SU-DHL-6 (cell line): ENCODE data around the gene LNX1.

ENCODE experiments used
- H2AFZ ChIP-seq: fragments of 200-600 bp; sonication (generic); 2 replicates; pipeline ENCODE4 v1.6.1; 2014; ENCODE audit warnings: low read depth, mild to moderate bottlenecking, moderate library complexity, mixed read lengths, antibody characterized with exemption, low read length; ENCODE audit not compliant: severe bottlenecking
- H3F3A ChIP-seq: fragments of 200-600 bp; shearing (Covaris generic); 2 replicates; pipeline ENCODE4 v1.6.0; 2016; ENCODE audit warnings: antibody characterized with exemption, mild to moderate bottlenecking; ENCODE audit not compliant: insufficient read depth
- H3K27ac ChIP-seq: fragments of 200-600 bp; sonication (generic); 2 replicates; pipeline ENCODE4 v1.5.1; 2016; ENCODE audit warnings: low read depth, mild to moderate bottlenecking, low read length, moderate library complexity, mixed read lengths
- H3K27me3 ChIP-seq: fragments of 200-600 bp; sonication (generic), shearing (Covaris generic); 2 replicates; pipeline ENCODE4 v1.6.0; 2014; ENCODE audit warnings: mild to moderate bottlenecking, low read length
- H3K36me3 ChIP-seq: fragments of 200-600 bp; sonication (generic); 2 replicates; pipeline ENCODE4 v1.6.1; 2014; ENCODE audit warnings: mild to moderate bottlenecking, low read length, mixed read lengths
- H3K4me2 ChIP-seq: fragments of 300-600, 200-600 bp; shearing (Covaris generic), sonication (generic); 2 replicates; pipeline ENCODE4 v1.6.0; 2014; ENCODE audit warnings: low read length, low read depth, mild to moderate bottlenecking; ENCODE audit not compliant: poor library complexity, severe bottlenecking
- H3K4me3 ChIP-seq: fragments of 200-600 bp; sonication (generic); 2 replicates; pipeline ENCODE4 v1.5.1; 2014; ENCODE audit warnings: antibody characterized with exemption, low read length, mild to moderate bottlenecking, mixed read lengths; ENCODE audit not compliant: insufficient read depth, poor library complexity, severe bottlenecking
- H3K79me2 ChIP-seq: fragments of 200-600 bp; sonication (generic); 2 replicates; pipeline ENCODE4 v1.6.1; 2014; ENCODE audit warnings: mild to moderate bottlenecking, low read length, moderate library complexity; ENCODE audit not compliant: insufficient read depth
- H3K9ac ChIP-seq: fragments of 200-600 bp; sonication (generic); 2 replicates; pipeline ENCODE4 v1.7.0; 2014; ENCODE audit warnings: mild to moderate bottlenecking, low read length
- H3K9me2 ChIP-seq: fragments of 200-600 bp; sonication (generic); replicated peaks from 2 replicates; pipeline ENCODE4 v1.6.1; 2014; ENCODE audit warnings: low read length; ENCODE audit not compliant: insufficient read depth
- H3K9me3 ChIP-seq: fragments of 200-600 bp; sonication (generic); 2 replicates; pipeline ENCODE4 v1.6.1; 2014; ENCODE audit warnings: low read length, mixed read lengths; ENCODE audit not compliant: insufficient read depth
- H4K20me1 ChIP-seq: fragments of 200-600 bp; sonication (generic); 2 replicates; pipeline ENCODE4 v1.6.1; 2014; ENCODE audit warnings: low read depth, mild to moderate bottlenecking, antibody characterized with exemption, low read length, moderate library complexity, mixed read lengths
- EZH2phosphoT487 ChIP-seq: fragments of 200-600 bp; sonication (generic), shearing (Covaris generic); conservative IDR thresholded peaks from 2 replicates; pipeline ENCODE4 v1.6.1; 2018; ENCODE audit warnings: mild to moderate bottlenecking, antibody characterized with exemption, low read length, moderate library complexity, mixed read lengths
- TF ChIP-seq, protein P1 (sequence below): fragments of 200-600 bp; sonication (generic); IDR thresholded peaks from one replicate; pipeline ENCODE4 v1.5.1; 2017; ENCODE audit warnings: antibody characterized with exemption, mild to moderate bottlenecking, low read length, moderate library complexity; ENCODE audit not compliant: insufficient read depth, poor library complexity, severe bottlenecking

The LNX1 gene

DNA sequence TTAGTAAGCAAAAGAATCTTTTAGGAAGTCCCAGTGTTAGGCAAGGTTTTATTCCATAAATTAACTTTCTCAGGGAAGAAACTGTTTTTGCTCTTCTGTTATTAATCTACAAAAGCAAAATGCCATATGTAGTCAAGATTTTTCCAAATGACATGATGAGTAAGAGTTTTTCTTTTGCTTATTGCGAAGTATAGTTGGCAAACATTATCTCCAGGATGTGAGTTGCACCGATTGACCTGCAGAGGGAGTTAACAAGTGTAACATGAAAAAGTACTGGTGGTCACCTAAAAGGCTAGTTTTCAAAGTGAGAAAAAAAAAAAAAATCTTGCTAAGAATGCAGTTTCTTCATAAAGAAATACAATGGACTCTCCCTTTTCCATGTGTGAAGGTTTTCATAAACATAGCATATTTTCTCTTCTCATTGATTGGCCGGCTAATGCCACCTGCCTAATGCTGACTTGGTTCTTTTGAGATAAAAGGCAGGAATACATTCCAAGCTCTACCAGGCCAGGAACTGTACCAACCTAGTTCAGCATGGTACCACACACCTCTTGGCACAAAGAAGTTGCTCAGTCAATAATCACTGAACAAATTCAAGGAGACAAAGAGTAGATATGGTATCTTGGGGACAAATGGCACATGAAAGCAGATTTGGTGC, 100.2 kb downstream of the LNX1 start:
- Histone ChIP-seq H3K4me2 (no peak overlapping the region), H3K27me3 (no peaks in the 10 kb centered on the region), H4K20me1 (no peaks in the 10 kb centered on the region), H3K9ac (no peak overlapping the region), H3K9me2 (no peaks in the 10 kb centered on the region), H3K4me3 (no peak overlapping the region), H2AFZ (no peak overlapping the region), H3K9me3 (no peaks in the 10 kb centered on the region), H3K27ac (no peak overlapping the region), H3K36me3 (no peaks in the 10 kb centered on the region), H3F3A (no peaks in the 10 kb centered on the region), H3K79me2 (no peaks in the 10 kb centered on the region)
- TF ChIP-seq EZH2phosphoT487: no peak
- TF ChIP-seq, protein P1, sequence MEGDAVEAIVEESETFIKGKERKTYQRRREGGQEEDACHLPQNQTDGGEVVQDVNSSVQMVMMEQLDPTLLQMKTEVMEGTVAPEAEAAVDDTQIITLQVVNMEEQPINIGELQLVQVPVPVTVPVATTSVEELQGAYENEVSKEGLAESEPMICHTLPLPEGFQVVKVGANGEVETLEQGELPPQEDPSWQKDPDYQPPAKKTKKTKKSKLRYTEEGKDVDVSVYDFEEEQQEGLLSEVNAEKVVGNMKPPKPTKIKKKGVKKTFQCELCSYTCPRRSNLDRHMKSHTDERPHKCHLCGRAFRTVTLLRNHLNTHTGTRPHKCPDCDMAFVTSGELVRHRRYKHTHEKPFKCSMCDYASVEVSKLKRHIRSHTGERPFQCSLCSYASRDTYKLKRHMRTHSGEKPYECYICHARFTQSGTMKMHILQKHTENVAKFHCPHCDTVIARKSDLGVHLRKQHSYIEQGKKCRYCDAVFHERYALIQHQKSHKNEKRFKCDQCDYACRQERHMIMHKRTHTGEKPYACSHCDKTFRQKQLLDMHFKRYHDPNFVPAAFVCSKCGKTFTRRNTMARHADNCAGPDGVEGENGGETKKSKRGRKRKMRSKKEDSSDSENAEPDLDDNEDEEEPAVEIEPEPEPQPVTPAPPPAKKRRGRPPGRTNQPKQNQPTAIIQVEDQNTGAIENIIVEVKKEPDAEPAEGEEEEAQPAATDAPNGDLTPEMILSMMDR: peak; percentile 23

DNA sequence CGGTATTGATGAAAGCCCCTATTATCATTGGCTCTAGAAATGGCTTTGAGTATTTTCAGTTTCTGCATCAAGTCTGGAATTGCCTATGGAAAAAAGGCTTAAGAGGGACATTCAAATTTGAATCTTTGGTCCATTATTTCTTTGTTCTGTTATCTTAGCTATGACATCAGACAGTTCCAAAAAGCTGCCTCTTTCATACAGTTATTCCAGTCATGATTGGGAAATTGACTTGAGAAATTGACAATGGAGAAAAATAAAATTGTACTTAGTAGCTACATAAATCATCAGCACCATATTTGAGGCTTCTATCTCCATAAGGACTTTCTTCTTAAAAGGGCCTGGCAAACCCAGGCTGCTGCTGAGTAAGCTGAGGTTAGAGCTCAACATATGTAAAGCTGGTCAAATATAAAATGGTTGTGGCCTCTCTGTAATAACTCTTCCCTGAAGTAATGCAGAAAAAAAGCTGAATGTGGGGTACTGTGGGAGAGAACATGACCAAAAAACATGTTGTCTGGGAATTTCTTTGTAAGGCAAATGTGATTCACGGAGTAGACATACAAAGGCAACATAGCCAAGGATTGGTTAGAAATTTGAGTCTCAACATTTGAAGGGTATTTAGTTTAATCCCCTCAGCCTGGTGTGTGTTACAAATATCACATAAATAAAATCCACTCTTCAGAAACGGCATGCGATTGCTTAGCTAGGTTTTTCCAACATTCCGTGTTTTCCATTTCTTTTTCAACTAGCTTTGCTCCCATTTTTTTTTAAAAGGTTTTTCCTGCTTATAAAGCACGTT, 100.9 kb downstream of the LNX1 start:
- Histone ChIP-seq H3K9me3 (no peaks in the 10 kb centered on the region), H3K27ac (no peak overlapping the region), H3K27me3 (no peaks in the 10 kb centered on the region), H2AFZ (no peak overlapping the region), H3F3A (no peaks in the 10 kb centered on the region), H3K9ac (no peak overlapping the region), H3K79me2 (no peaks in the 10 kb centered on the region), H3K4me2 (no peak overlapping the region), H3K9me2 (no peaks in the 10 kb centered on the region), H3K36me3 (no peaks in the 10 kb centered on the region), H4K20me1 (no peaks in the 10 kb centered on the region), H3K4me3 (no peak overlapping the region)
- no peak for TF ChIP-seq EZH2phosphoT487
- TF ChIP-seq, protein P1: no peak

DNA sequence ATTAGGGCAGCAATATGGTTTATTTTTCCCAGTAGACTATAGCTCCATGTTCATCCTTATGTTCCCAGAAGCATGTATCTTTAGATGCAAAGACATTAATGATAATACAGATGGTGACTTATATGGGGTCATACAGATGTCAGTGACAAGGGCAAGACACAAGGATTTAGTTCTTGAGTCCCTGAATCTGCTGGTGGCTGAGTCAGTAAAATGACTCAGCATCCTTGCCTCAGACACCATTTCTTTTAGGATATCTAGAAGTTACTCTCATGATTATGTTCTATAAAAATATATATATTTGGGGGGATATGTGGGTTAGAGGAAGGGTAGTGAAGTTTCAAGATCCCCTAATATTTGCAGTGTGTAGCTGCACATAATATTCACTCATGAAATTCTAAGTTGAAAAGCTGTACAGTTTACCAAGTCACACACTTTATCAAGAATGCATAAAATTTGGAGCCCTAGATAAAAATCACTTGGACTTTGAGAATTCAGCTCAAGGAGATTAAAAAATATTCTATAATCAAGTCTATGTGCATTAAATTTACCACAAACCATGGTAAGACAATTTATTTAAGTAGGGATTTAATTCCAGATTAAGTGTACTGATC, 101.9 kb downstream of the LNX1 start:
- Histone ChIP-seq H3K27ac (no peak overlapping the region), H3F3A (no peaks in the 10 kb centered on the region), H3K9me2 (no peaks in the 10 kb centered on the region), H3K36me3 (no peaks in the 10 kb centered on the region), H3K4me2 (no peak overlapping the region), H3K9me3 (no peaks in the 10 kb centered on the region), H3K9ac (no peak overlapping the region), H3K27me3 (no peaks in the 10 kb centered on the region), H4K20me1 (no peaks in the 10 kb centered on the region), H3K79me2 (no peaks in the 10 kb centered on the region), H2AFZ (no peak overlapping the region), H3K4me3 (no peak overlapping the region)
- TF ChIP-seq, protein P1: no peak
- TF ChIP-seq EZH2phosphoT487: no peak
